Measurements from ENCODE around the gene INAFM1. TPM values are rescaled to one million over a fixed set of nuclear protein-coding genes. Genes with fewer than 3 reads are reported as not detected.
A peak's percentile ranks its signal among the peaks of the same experiment; 100 is the strongest.

Gene INAFM1
- 11.2 TPM for total RNA-seq
- long read RNA-seq, transcript INAFM1-201 (1 exons, 1,255 nt) = major isoform, 5 of 5 reads
- long read RNA-seq, partial matches to known transcripts = 0 of 5 reads
- long read RNA-seq, other reads (novel, unspliced or antisense) = 0 of 5 reads

- peak; percentile 99 for DNase-seq (ENCODE audit: missing footprints)
- intact Hi-C loops (cut with DNase I) = loop anchor here (1.0 to 10.0 kb wide), 2 partner anchors 17 to 431 kb away; no protein-coding TSS in a partner anchor
- peak; percentile 89 for ATAC-seq
Measured at GRCh38 chr19:47274071-47274890, at the start of gene INAFM1. Gene INAFM1, plus strand, starts transcription at chr19:47274885. Its CDS starts 35 bp downstream, at chr19:47274920.

- intact Hi-C loops (cut with DNase I) = loop anchor here (2.0 kb wide), 1 partner anchor 17 kb away; no protein-coding TSS in a partner anchor
- ATAC-seq (peak; percentile 81), DNase-seq (ENCODE audit: missing footprints) (peak; percentile 95)
Measured at GRCh38 chr19:47225746-47226425, 48.8 kb upstream of the INAFM1 start.

- DNase-seq (ENCODE audit: missing footprints) (peak; percentile 94), ATAC-seq (peak; percentile 80)
- intact Hi-C loops (cut with DNase I) = loop anchor here (2.0 kb wide), 1 partner anchor 16 kb away; no protein-coding TSS in a partner anchor
Measured at GRCh38 chr19:47226426-47227351, 48.0 kb upstream of the INAFM1 start.

- peak; percentile 68 for ATAC-seq
- peak; percentile 94 for DNase-seq (ENCODE audit: missing footprints)
- intact Hi-C loops (cut with DNase I) = loop anchor here (2.0 kb wide), 1 partner anchor 15 kb away; no protein-coding TSS in a partner anchor
Measured at GRCh38 chr19:47227352-47228167, 47.1 kb upstream of the INAFM1 start.

- intact Hi-C loops (cut with DNase I) = no loop called here
- DNase-seq (ENCODE audit: missing footprints) (peak; percentile 79), ATAC-seq (no peak)
Measured at GRCh38 chr19:47228168-47228936, 46.3 kb upstream of the INAFM1 start.

GRCh38 chr19:47228937-47229675 is 45.6 kb upstream of the INAFM1 start:
- peak; percentile 63 for DNase-seq (ENCODE audit: missing footprints)
- intact Hi-C loops (cut with DNase I) = no loop called here
- ATAC-seq = no peak

GRCh38 chr19:47229676-47230053 is 45.0 kb upstream of the INAFM1 start:
- peak; percentile 52 for DNase-seq (ENCODE audit: missing footprints)
- intact Hi-C loops (cut with DNase I) = no loop called here
- no peak for ATAC-seq

GRCh38 chr19:47230054-47230920 is 44.4 kb upstream of the INAFM1 start:
- intact Hi-C loops (cut with DNase I) = no loop called here
- no peak for ATAC-seq

GRCh38 chr19:47230921-47231214 is 43.8 kb upstream of the INAFM1 start, which contains the start of gene BBC3:
Gene BBC3, minus strand, starts transcription at chr19:47231199. Its CDS starts 2,768 bp downstream, at chr19:47228431.
- DNase-seq (ENCODE audit: missing footprints) (no peak), ATAC-seq (no peak)
- intact Hi-C loops (cut with DNase I) = no loop called here

More at GRCh38 chr19:47230054-47230920, 44.4 kb upstream of the INAFM1 start:
- peak; percentile 85 for DNase-seq (ENCODE audit: missing footprints)

GRCh38 chr19:47231215-47232054 is 43.2 kb upstream of the INAFM1 start:
- peak; percentile 95 for DNase-seq (ENCODE audit: missing footprints)
- intact Hi-C loops (cut with DNase I) = no loop called here
- ATAC-seq = peak; percentile 30

- intact Hi-C loops (cut with DNase I) = no loop called here
- peak; percentile 26 for DNase-seq (ENCODE audit: missing footprints)
- no peak for ATAC-seq
Measured at GRCh38 chr19:47232422-47233211, 42.1 kb upstream of the INAFM1 start.

GRCh38 chr19:47236072-47236675 is 38.5 kb upstream of the INAFM1 start:
- ATAC-seq (no peak), DNase-seq (ENCODE audit: missing footprints) (no peak)
- intact Hi-C loops (cut with DNase I) = no loop called here

GRCh38 chr19:47239152-47239551 is 35.5 kb upstream of the INAFM1 start:
- intact Hi-C loops (cut with DNase I) = no loop called here
- ATAC-seq (no peak), DNase-seq (ENCODE audit: missing footprints) (no peak)
